H1 (cell line): Measurements from ENCODE around the gene SERTAD2. TPM values are rescaled to one million over a fixed set of nuclear protein-coding genes. Genes with fewer than 3 reads are reported as not detected.

ENCODE experiments used
- CTCF ChIA-PET: fragments of 300-600 bp; sonication (Branson Sonifier 250); formaldehyde crosslinking; loops from one replicate; lab custom pipeline; 2021; ENCODE audit not compliant: partially characterized antibody; lab: Charles Lee
- POLR2A ChIA-PET: fragments of 300-600 bp; sonication (Branson Sonifier 250); formaldehyde crosslinking; loops from one replicate; lab custom pipeline; 2021; ENCODE audit warnings: inconsistent platforms; ENCODE audit not compliant: partially characterized antibody; lab: Charles Lee
- DNase-seq, 2 experiments: peaks; one replicate each; pipeline versions ENCODE4 v3.0.0 to v3.0.0-alpha.2; 2010 to 2022; ENCODE audit warnings: low spot score in 2 of 2, low read depth in 1 of 2, mixed read lengths in 1 of 2
- FAIRE-seq: peaks from 2 replicates; lab custom pipeline; 2011; peaks lifted over from hg19 to GRCh38; lab: Jason Lieb, UNC
- H2AFZ ChIP-seq: 2 replicates; pipeline ENCODE4 v1.8.1; 2012; ENCODE audit warnings: low read length, inconsistent platforms
- H2AK5ac ChIP-seq: 2 replicates; pipeline ENCODE4 v1.6.1; 2013; ENCODE audit warnings: low read depth, low read length
- H2BK120ac ChIP-seq: replicated peaks from 2 replicates; pipeline ENCODE3; 2013; ENCODE audit warnings: low read depth, low read length, inconsistent platforms
- H2BK12ac ChIP-seq: 2 replicates; pipeline ENCODE4 v1.6.1; 2013; ENCODE audit warnings: low read depth, low read length
- H2BK15ac ChIP-seq: 2 replicates; pipeline ENCODE4 v1.6.1; 2013; ENCODE audit warnings: low read length
- H2BK20ac ChIP-seq: 2 replicates; pipeline ENCODE4 v1.6.1; 2013; ENCODE audit warnings: low read length
- H2BK5ac ChIP-seq: 2 replicates; pipeline ENCODE4 v1.6.1; 2013; ENCODE audit warnings: low read depth, low read length
- H3K14ac ChIP-seq: 2 replicates; pipeline ENCODE4 v1.6.1; 2013; ENCODE audit warnings: inconsistent platforms; ENCODE audit not compliant: insufficient read length
- H3K18ac ChIP-seq: 2 replicates; pipeline ENCODE4 v1.6.1; 2013; ENCODE audit warnings: low read length; ENCODE audit errors: extremely low read depth
- H3K23ac ChIP-seq: 2 replicates; pipeline ENCODE4 v1.6.1; 2013; ENCODE audit warnings: inconsistent platforms; ENCODE audit not compliant: insufficient read length
- H3K23me2 ChIP-seq: 2 replicates; pipeline ENCODE4 v1.6.1; 2013; ENCODE audit warnings: low read depth, low read length
- H3K27ac ChIP-seq: 2 replicates; pipeline ENCODE4 v1.6.1; 2011; ENCODE audit warnings: low read depth, low read length, inconsistent platforms
- H3K27me3 ChIP-seq, 4 experiments: replicated peaks in 1 of 4; 1 replicate in 1 of 4; 2 replicates in 3 of 4; pipeline versions ENCODE4 v1.6.1 to v1.8.1; 2011 to 2013; ENCODE audit warnings: low read length in 3 of 4, mild to moderate bottlenecking in 3 of 4, inconsistent platforms in 2 of 4, mixed read lengths in 2 of 4, moderate library complexity in 1 of 4; ENCODE audit not compliant: control insufficient read depth in 3 of 4, insufficient read depth in 3 of 4; ENCODE audit errors: extremely low read depth in 1 of 4
- H3K36me3 ChIP-seq, 4 experiments: 2 replicates each; pipeline versions ENCODE4 v1.6.1 to v1.8.1; 2011 to 2013; ENCODE audit warnings: mild to moderate bottlenecking in 4 of 4, low read length in 3 of 4, moderate library complexity in 2 of 4, control low read depth in 1 of 4, inconsistent platforms in 1 of 4; ENCODE audit not compliant: insufficient read depth in 4 of 4, control insufficient read depth in 2 of 4
- H3K4ac ChIP-seq: replicated peaks from 2 replicates; pipeline ENCODE3; 2013; ENCODE audit warnings: low read length, low read depth, mixed read lengths, inconsistent platforms; ENCODE audit not compliant: insufficient read length
- H3K4me1 ChIP-seq, 4 experiments: replicated peaks in 1 of 4; 1 replicate in 1 of 4; 2 replicates in 3 of 4; pipeline versions ENCODE4 v1.6.1 to v1.8.1; 2011 to 2013; ENCODE audit warnings: low read length in 3 of 4, inconsistent platforms in 2 of 4, mixed read lengths in 1 of 4; ENCODE audit not compliant: insufficient read depth in 4 of 4, control insufficient read depth in 3 of 4
- H3K4me2 ChIP-seq, 2 experiments: 2 replicates each; pipeline versions ENCODE4 v1.6.1 to v1.8.1; 2011 to 2013; ENCODE audit warnings: low read depth in 2 of 2, low read length in 2 of 2, control low read depth in 1 of 2, inconsistent platforms in 1 of 2, mild to moderate bottlenecking in 1 of 2; ENCODE audit not compliant: insufficient read depth in 1 of 2
- H3K4me3 ChIP-seq, 4 experiments: fragments of 200-600, 300-600 bp in 1 of 4; sonication (generic), shearing (Covaris generic), sonication (Bioruptor Twin) in 1 of 4; 2 replicates each; pipeline versions ENCODE4 v1.5.1 to v1.8.1; 2011 to 2016; ENCODE audit warnings: low read length in 4 of 4, low read depth in 3 of 4, control low read depth in 2 of 4, inconsistent platforms in 2 of 4, mild to moderate bottlenecking in 2 of 4, mixed read lengths in 1 of 4, moderate library complexity in 1 of 4; ENCODE audit not compliant: insufficient read depth in 2 of 4; ENCODE audit errors: extremely low read depth in 1 of 4
- H3K56ac ChIP-seq: replicated peaks from 2 replicates; pipeline ENCODE3; 2013; ENCODE audit warnings: low read depth, mild to moderate bottlenecking, mixed read lengths, low read length, inconsistent platforms; ENCODE audit not compliant: insufficient read length
- H3K79me1 ChIP-seq: 2 replicates; pipeline ENCODE4 v1.6.1; 2013; ENCODE audit warnings: low read depth, low read length, control low read depth
- H3K79me2 ChIP-seq, 2 experiments: 2 replicates each; pipeline versions ENCODE4 v1.6.1 to v1.8.1; 2012 to 2013; ENCODE audit warnings: low read length in 2 of 2, mild to moderate bottlenecking in 2 of 2, inconsistent platforms in 1 of 2; ENCODE audit not compliant: insufficient read depth in 2 of 2, control insufficient read depth in 1 of 2
- H3K9ac ChIP-seq, 4 experiments: replicated peaks in 1 of 4; 1 replicate in 1 of 4; 2 replicates in 3 of 4; pipeline versions ENCODE4 v1.6.1 to v1.8.1; 2011 to 2013; ENCODE audit warnings: low read depth in 3 of 4, low read length in 3 of 4, control low read depth in 2 of 4, mild to moderate bottlenecking in 2 of 4, moderate library complexity in 2 of 4, inconsistent platforms in 1 of 4; ENCODE audit errors: extremely low read depth in 1 of 4
- H3K9me3 ChIP-seq, 2 experiments: 2 replicates each; pipeline versions ENCODE4 v1.6.1 to v1.8.1; 2012 to 2013; ENCODE audit warnings: mild to moderate bottlenecking in 2 of 2, moderate library complexity in 2 of 2, control low read depth in 1 of 2, inconsistent platforms in 1 of 2, low read depth in 1 of 2, low read length in 1 of 2, mixed read lengths in 1 of 2; ENCODE audit not compliant: insufficient read depth in 2 of 2
- H4K20me1 ChIP-seq, 2 experiments: replicated peaks in 1 of 2; 2 replicates each; pipeline versions ENCODE3 to v1.8.1; 2011 to 2013; ENCODE audit warnings: inconsistent platforms in 2 of 2, low read length in 2 of 2, mild to moderate bottlenecking in 1 of 2; ENCODE audit not compliant: insufficient read depth in 2 of 2, control insufficient read depth in 1 of 2
- H4K5ac ChIP-seq: 2 replicates; pipeline ENCODE4 v1.6.1; 2013; ENCODE audit warnings: low read length, low read depth, mixed read lengths, inconsistent platforms; ENCODE audit not compliant: insufficient read length
- H4K8ac ChIP-seq: 2 replicates; pipeline ENCODE4 v1.8.0; 2013; ENCODE audit warnings: mild to moderate bottlenecking, moderate library complexity, low read length, inconsistent platforms; ENCODE audit not compliant: insufficient read depth; ENCODE audit errors: extremely low read depth
- H4K91ac ChIP-seq: replicated peaks from 2 replicates; pipeline ENCODE3; 2013; ENCODE audit warnings: low read length, mixed read lengths, inconsistent platforms; ENCODE audit not compliant: insufficient read length
- CTCF ChIP-seq, 3 experiments: IDR thresholded peaks; 1 replicate in 2 of 3; 2 replicates in 1 of 3; pipeline versions ENCODE4 v1.5.1 to v1.6.1; 2011; ENCODE audit warnings: low read length in 3 of 3, mild to moderate bottlenecking in 3 of 3, inconsistent platforms in 2 of 3, low read depth in 1 of 3, moderate library complexity in 1 of 3; ENCODE audit not compliant: insufficient read depth in 1 of 3; ENCODE audit errors: control extremely low read depth in 1 of 3
- RAD21 ChIP-seq, 2 experiments: IDR thresholded peaks in 1 of 2; conservative IDR thresholded peaks in 1 of 2; 2 replicates each; pipeline ENCODE4 v1.6.1; 2011; ENCODE audit warnings: low read depth in 2 of 2, low read length in 2 of 2, improper control_type of control experiment in 1 of 2, inconsistent platforms in 1 of 2, mild to moderate bottlenecking in 1 of 2, moderate library complexity in 1 of 2
- TAF7 ChIP-seq: optimal IDR thresholded peaks from 2 replicates; pipeline ENCODE3; 2011; ENCODE audit warnings: low read depth, mild to moderate bottlenecking, inconsistent platforms, low read length, moderate library complexity, borderline replicate concordance
- WGBS, 2 experiments: shearing (Covaris generic) in 1 of 2; methylation state at CpG; one replicate each; pipeline versions ENCODE4 v1.1.6 to v1.1.7; 2013 to 2015; ENCODE audit warnings: low lambda C conversion rate in 2 of 2, mixed read lengths in 2 of 2, inconsistent platforms in 1 of 2, low coverage in 1 of 2, missing lambda C conversion rate in 1 of 2; ENCODE audit not compliant: insufficient replicate concordance in 2 of 2, insufficient coverage in 1 of 2, insufficient read length in 1 of 2; ENCODE audit errors: extremely low coverage in 1 of 2, missing lambda C conversion rate in 1 of 2; 5-methylcytosine and 5-hydroxymethylcytosine counted together
- polyA plus RNA-seq, 7 experiments: library from polyadenylated mRNA; depleted of rRNA in 3 of 7; stranded (reverse) in 5 of 7; unstranded in 2 of 7; fragments of >200 nt in 5 of 7; fragments of 200-250 nt in 2 of 7; gene quantifications; 1 replicate in 5 of 7; 2 replicates in 1 of 7; 4 replicates in 1 of 7; pipeline versions ENCODE4 v1.2.1 to v1.2.3, GENCODE V29; 2011 to 2013; ENCODE audit warnings: missing spikeins in 2 of 7, mixed read lengths in 2 of 7
- total RNA-seq: library from RNA; stranded (reverse); fragmentation: NEBNext Ultra II Directional; extraction: Animal tissue kit (Norgen Biotek cat#: 25700); gene quantifications from 2 replicates; pipeline ENCODE4 v1.2.1, GENCODE V29; 2021

The SERTAD2 gene
- total and polyA plus RNA-seq, 2 of the 8 experiments (the other 6 are each of a cell fraction or from before 2014, with no cell fraction given) = 2.9 to 4.5 TPM

GRCh38 chr2:64635976-64636911 lies 17.5 kb downstream of the SERTAD2 start:
- Histone ChIP-seq H2BK20ac (no peak overlapping the region), H3K4me1 (peaks cover 0 to 17% (median 9%) of the 10 kb centered on the region in 4 experiments; a peak in 4 of 7 replicates), H3K27me3 (peaks cover 0 to 2% (median 0%) of the 10 kb centered on the region in 4 experiments; a peak in 2 of 7 replicates), H2AFZ (no peak overlapping the region), H3K56ac (no peak overlapping the region), H3K79me2 (no peaks in the 10 kb centered on the region; a peak in 1 of 4 replicates), H4K8ac (no peak overlapping the region), H2BK15ac (no peak overlapping the region), H3K9me3 (no peaks in the 10 kb centered on the region), H3K27ac (no peak overlapping the region), H3K36me3 (peaks cover 0 to 13% (median 0%) of the 10 kb centered on the region in 4 experiments; a peak in 3 of 8 replicates), H2BK120ac (no peak overlapping the region), H2BK12ac (no peak overlapping the region), H2BK5ac (no peak overlapping the region), H3K79me1 (peaks cover under 1% of the 10 kb centered on the region; the same call in 1 of the 2 replicates), H3K4me3 (no peak overlapping the region)
- POLR2A ChIA-PET = no interaction called here
- no peak for FAIRE-seq
- DNase-seq = peak in 1 of 2 experiments; percentile 47
- 91% methylated on average over 35 of the region's 38 CpGs; no CpG with 5 or more reads in 1 of the 2 experiments for WGBS, 2 experiments
- peak in 1 of 3 experiments; percentile 20; a peak in 1 of 4 replicates for TF ChIP-seq CTCF (IDR thresholded peaks at IDR 0.05; ENCODE audit: control extremely low read depth in 1 of 3, insufficient read depth in 1 of 3, low read depth in 1 of 3, low read length in 3 of 3)
- peak; percentile 14 to 31; a peak in 3 of 4 replicates for TF ChIP-seq RAD21 (IDR thresholded peaks at IDR 0.05 in 1 of 2, conservative IDR thresholded peaks at IDR 0.05 in 1 of 2; ENCODE audit: low read depth in 2 of 2, low read length in 2 of 2)
- TF ChIP-seq TAF7 = no peak
- TF ChIP-seq, all 59 proteins: peak for 2
- Histone ChIP-seq H3K23ac (no peak overlapping the region), H3K23me2 (no peaks in the 10 kb centered on the region), H3K4ac (no peak overlapping the region), H4K91ac (no peak overlapping the region), H3K4me2 (no peak overlapping the region), H3K14ac (no peak overlapping the region), H2AK5ac (no peak overlapping the region), H3K18ac (no peak overlapping the region), H3K9ac (no peak overlapping the region), H4K20me1 (peaks cover 0 to 4% of the 10 kb centered on the region in 2 experiments), H4K5ac (no peak overlapping the region)
- CTCF ChIA-PET = interaction anchor here (0.5 to 27.4 kb wide), 6 partner anchors 8 to 551 kb away, joined by 3 to 389 read pairs (median 4); no protein-coding TSS in a partner anchor
